HUDEP-2 (cell line): ENCODE data around the gene C22orf31.

Experiments used
- DNase-seq, 76 experiments: peaks; one replicate each; lab custom pipeline; 2025; ENCODE audit not compliant: unreplicated experiment in 76 of 76; lab: John Stamatoyannopoulos, UW

Gene C22orf31

GRCh38 chr22:29082826-29083545, 21.4 kb upstream of the C22orf31 start:
- DNase-seq, result no peak

GRCh38 chr22:29081517-29082236, 20.0 kb upstream of the C22orf31 start:
- DNase-seq, result no peak

GRCh38 chr22:29080106-29080975, 18.7 kb upstream of the C22orf31 start:
- DNase-seq, result no peak

GRCh38 chr22:29079218-29079901, 17.7 kb upstream of the C22orf31 start:
- DNase-seq, result peak in 65 of 76 experiments; percentile 8 to 87 (median 63)

- DNase-seq, result no peak
Observed at GRCh38 chr22:29078869-29079207, 17.2 kb upstream of the C22orf31 start.

GRCh38 chr22:29078036-29078868, 16.6 kb upstream of the C22orf31 start:
- DNase-seq, result peak in 3 of 76 experiments; percentile 13 to 25 (median 15)

- peak in 1 of 76 experiments; percentile 9 for DNase-seq
Observed at GRCh38 chr22:29074276-29074772, 12.7 kb upstream of the C22orf31 start.

GRCh38 chr22:29073618-29074275, 12.1 kb upstream of the C22orf31 start:
- DNase-seq, result peak in 46 of 76 experiments; percentile 14 to 67 (median 40)

GRCh38 chr22:29072979-29073617, 11.5 kb upstream of the C22orf31 start, which contains the start of gene KREMEN1:
KREMEN1 (plus strand) TSS chr22:29073035; CDS start chr22:29073131, 96 bp downstream.
- DNase-seq, result peak in 2 of 76 experiments; percentile 22 to 31

GRCh38 chr22:29072193-29072978, 10.8 kb upstream of the C22orf31 start:
- peak in 75 of 76 experiments; percentile 32 to 93 (median 83) for DNase-seq

- peak in 66 of 76 experiments; percentile 31 to 89 (median 69) for DNase-seq
Observed at GRCh38 chr22:29071261-29072045, 9.8 kb upstream of the C22orf31 start.

GRCh38 chr22:29070490-29070889, 8.9 kb upstream of the C22orf31 start:
- DNase-seq, result no peak

GRCh38 chr22:29069463-29069862, 7.8 kb upstream of the C22orf31 start:
- DNase-seq, result peak in 3 of 76 experiments; percentile 11 to 21 (median 18)

- DNase-seq, result no peak
Observed at GRCh38 chr22:29065468-29066190, 4.0 kb upstream of the C22orf31 start.

- DNase-seq, result no peak
Observed at GRCh38 chr22:29062286-29062821, 723 bp upstream of the C22orf31 start.

GRCh38 chr22:29060931-29061330, 700 bp downstream of the C22orf31 start:
- no peak for DNase-seq
